ENCODE data around the gene GRPEL2. TPM values are rescaled to one million over a fixed set of nuclear protein-coding genes. Genes with fewer than 3 reads are reported as not detected.

GRPEL2 gene
- total and polyA plus RNA-seq, 2 donors (not counting 3 experiments of a cell fraction or from before 2014, with no cell fraction given), result 7.6 to 32.5 TPM

- no TSS peak for BruUV-seq (replicated peaks)
- dilution Hi-C loops (cut with MboI; ENCODE audit: extremely low pct_ligation_motif_present, low sequenced_read_pairs) (no loop called here), intact Hi-C loops (cut with micrococcal nuclease) (no loop called here)
- Histone ChIP-seq H3K4me1 (ENCODE audit: control insufficient read depth, extremely low read depth, insufficient read depth, low read length) (no peaks in the 10 kb centered on the region), H3K36me3 (ENCODE audit: control insufficient read depth in 2 of 2, extremely low read depth in 1 of 2, insufficient read depth in 2 of 2, low read length in 2 of 2) (no peaks in the 10 kb centered on the region), H4K20me1 (replicated peaks; ENCODE audit: control insufficient read depth, extremely low read depth, insufficient read depth, low read length) (no peaks in the 10 kb centered on the region), H3K79me2 (ENCODE audit: control insufficient read depth, insufficient read depth, low read length) (no peaks in the 10 kb centered on the region), H3K9me3 (replicated peaks; ENCODE audit: control insufficient read depth, insufficient read depth, low read length) (no peaks in the 10 kb centered on the region), H3K9ac (replicated peaks; ENCODE audit: extremely low read depth, insufficient read depth, low read length) (no peak overlapping the region), H3K4me2 (ENCODE audit: insufficient read depth, low read length) (no peak overlapping the region), H3K27ac (ENCODE audit: insufficient read depth, low read depth, low read length) (no peak overlapping the region), H3K27me3 (ENCODE audit: control insufficient read depth in 2 of 2, insufficient read depth in 2 of 2, low read length in 2 of 2) (no peaks in the 10 kb centered on the region), H2AFZ (ENCODE audit: low read depth, low read length) (no peak overlapping the region), H3K9me1 (replicated peaks; ENCODE audit: control insufficient read depth, extremely low read depth, insufficient read depth, low read length) (no peaks in the 10 kb centered on the region), H3K4me3 (replicated peaks in 1 of 3; ENCODE audit: insufficient read depth in 1 of 3, low read depth in 1 of 3, low read length in 3 of 3) (no peak overlapping the region)
- ChIA-PET POLR2A (no interaction called here), CTCF (interaction anchor here (0.7 to 1.3 kb wide), 2 partner anchors 10 to 57 kb away, joined by 3 to 4 read pairs; no protein-coding TSS in a partner anchor)
- FAIRE-seq, result no peak
- no peak for DNase-seq (ENCODE audit: low read depth, low spot score)
- TF ChIP-seq JUN (IDR thresholded peaks at IDR 0.05; ENCODE audit: borderline replicate concordance, insufficient read depth, insufficient read length, low read depth), result no peak
- TF ChIP-seq EZH2 (IDR thresholded peaks at IDR 0.05; ENCODE audit: borderline replicate concordance, low read depth, low read length, severe bottlenecking), result no peak
- no peak for TF ChIP-seq POLR2AphosphoS5 (IDR thresholded peaks at IDR 0.05; ENCODE audit: insufficient read depth, low read depth, low read length)
Measured at GRCh38 chr5:149376711-149377447, 31.6 kb downstream of the GRPEL2 start.

- ChIA-PET POLR2A (no interaction called here), CTCF (interaction anchor here (2.0 kb wide), 1 partner anchor 11 kb away, joined by 12 read pairs; no protein-coding TSS in a partner anchor)
- dilution Hi-C loops (cut with MboI; ENCODE audit: extremely low pct_ligation_motif_present, low sequenced_read_pairs) (no loop called here), intact Hi-C loops (cut with micrococcal nuclease) (no loop called here)
- no peak overlapping the region for H3K9ac ChIP-seq (replicated peaks; ENCODE audit: extremely low read depth, insufficient read depth, low read length)
- H3K36me3 ChIP-seq (ENCODE audit: control insufficient read depth in 2 of 2, extremely low read depth in 1 of 2, insufficient read depth in 2 of 2, low read length in 2 of 2), result no peaks in the 10 kb centered on the region
- no peak overlapping the region for H3K27ac ChIP-seq (ENCODE audit: insufficient read depth, low read depth, low read length)
- no TSS peak for BruUV-seq (replicated peaks)
- no peak overlapping the region for H3K4me3 ChIP-seq (replicated peaks in 1 of 3; ENCODE audit: insufficient read depth in 1 of 3, low read depth in 1 of 3, low read length in 3 of 3)
- no peak for DNase-seq (ENCODE audit: low read depth, low spot score)
- no peak overlapping the region for H2AFZ ChIP-seq (ENCODE audit: low read depth, low read length)
- no peaks in the 10 kb centered on the region for H3K79me2 ChIP-seq (ENCODE audit: control insufficient read depth, insufficient read depth, low read length)
- no peaks in the 10 kb centered on the region for H3K4me1 ChIP-seq (ENCODE audit: control insufficient read depth, extremely low read depth, insufficient read depth, low read length)
- H4K20me1 ChIP-seq (replicated peaks; ENCODE audit: control insufficient read depth, extremely low read depth, insufficient read depth, low read length), result no peaks in the 10 kb centered on the region
- H3K4me2 ChIP-seq (ENCODE audit: insufficient read depth, low read length), result no peak overlapping the region
- H3K9me3 ChIP-seq (replicated peaks; ENCODE audit: control insufficient read depth, insufficient read depth, low read length), result no peaks in the 10 kb centered on the region
- no peak for TF ChIP-seq MYC (IDR thresholded peaks at IDR 0.05; ENCODE audit: low read depth, low read length)
- TF ChIP-seq GATA2 (IDR thresholded peaks at IDR 0.05; ENCODE audit: insufficient read depth, insufficient read length, low read depth, low read length), result no peak
- TF ChIP-seq POLR2AphosphoS5 (IDR thresholded peaks at IDR 0.05; ENCODE audit: insufficient read depth, low read depth, low read length), result no peak
- TF ChIP-seq JUN (IDR thresholded peaks at IDR 0.05; ENCODE audit: borderline replicate concordance, insufficient read depth, insufficient read length, low read depth), result no peak
- no peak for TF ChIP-seq FOS (IDR thresholded peaks at IDR 0.05; ENCODE audit: borderline replicate concordance, insufficient read depth, low read length)
- TF ChIP-seq, protein P1, sequence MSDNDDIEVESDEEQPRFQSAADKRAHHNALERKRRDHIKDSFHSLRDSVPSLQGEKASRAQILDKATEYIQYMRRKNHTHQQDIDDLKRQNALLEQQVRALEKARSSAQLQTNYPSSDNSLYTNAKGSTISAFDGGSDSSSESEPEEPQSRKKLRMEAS (IDR thresholded peaks at IDR 0.05; ENCODE audit: insufficient read depth, insufficient read length), result no peak
- TF ChIP-seq CTCF (IDR thresholded peaks at IDR 0.05; ENCODE audit: extremely low read depth in 1 of 2, insufficient read depth in 1 of 2, low read depth in 1 of 2, low read length in 2 of 2), result no peak
- TF ChIP-seq EZH2 (IDR thresholded peaks at IDR 0.05; ENCODE audit: borderline replicate concordance, low read depth, low read length, severe bottlenecking), result no peak
- no peak for TF ChIP-seq POLR2A (IDR thresholded peaks at IDR 0.05; ENCODE audit: low read depth, low read length)
- no peaks in the 10 kb centered on the region for H3K9me1 ChIP-seq (replicated peaks; ENCODE audit: control insufficient read depth, extremely low read depth, insufficient read depth, low read length)
- H3K27me3 ChIP-seq (ENCODE audit: control insufficient read depth in 2 of 2, insufficient read depth in 2 of 2, low read length in 2 of 2), result no peaks in the 10 kb centered on the region
- no peak for FAIRE-seq
Measured at GRCh38 chr5:149378241-149378820, 33.0 kb downstream of the GRPEL2 start.
